ENCODE results near the gene PTRH1.
A peak's percentile ranks its signal among the peaks of the same experiment; 100 is the strongest.
"Not testable (repeated sequence)": the region's sequence is repeated elsewhere in the genome, so short reads cannot be mapped to it uniquely, and the experiment has no call there.

The PTRH1 gene

DNA sequence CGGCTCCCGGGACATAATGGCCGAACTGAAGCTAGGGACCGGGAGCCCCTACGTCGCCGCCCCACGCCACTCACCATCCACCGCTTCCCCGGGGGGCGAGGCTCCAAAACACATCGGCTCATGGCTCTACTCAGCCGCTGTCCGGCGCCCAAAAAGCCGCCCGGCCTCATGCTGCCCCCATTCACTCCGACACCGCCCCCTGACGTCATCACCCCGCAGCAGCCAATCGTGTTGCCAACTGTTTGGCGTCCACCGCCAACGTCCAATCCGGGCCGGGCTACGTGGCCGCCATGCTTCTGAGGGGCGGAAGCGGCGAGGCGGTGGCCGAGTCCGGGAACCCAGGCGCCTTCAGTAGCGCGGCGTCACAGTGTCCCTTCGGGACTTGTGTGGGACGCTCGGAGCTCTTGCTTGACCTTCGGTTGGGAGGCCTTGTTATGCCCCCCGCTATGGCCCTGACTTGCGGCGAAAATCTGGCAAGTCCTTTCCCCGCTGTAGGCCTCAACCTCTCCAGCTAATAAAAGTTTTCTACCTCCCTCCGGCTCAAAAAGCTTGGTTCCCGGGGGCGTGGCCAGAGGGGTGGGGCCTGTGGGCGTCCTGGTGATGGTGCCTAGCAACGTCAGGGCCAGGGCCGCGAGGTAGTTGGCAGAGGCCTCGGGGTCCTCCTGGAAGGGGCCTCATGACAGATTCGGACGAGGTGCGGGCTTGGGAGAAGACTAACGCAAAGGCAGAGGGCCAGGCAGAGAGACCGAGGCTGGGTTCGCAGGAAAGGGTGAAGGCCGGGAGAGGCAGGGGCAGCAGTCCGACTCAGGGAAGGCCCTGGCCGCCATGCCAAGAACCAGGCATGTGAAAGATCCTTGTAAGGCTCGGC, at the start of gene PTRH1, which contains the start of gene TTC16:
PTRH1 (minus strand) TSS at position 194 of the 868 bp plus-strand sequence; CDS start at position 170, 24 bp downstream.
TTC16 (plus strand) TSS at position 610 of the 868 bp plus-strand sequence; CDS start at position 677, 67 bp downstream.
- peak; percentile 93 for DNase-seq (ENCODE audit: low read depth)

DNA sequence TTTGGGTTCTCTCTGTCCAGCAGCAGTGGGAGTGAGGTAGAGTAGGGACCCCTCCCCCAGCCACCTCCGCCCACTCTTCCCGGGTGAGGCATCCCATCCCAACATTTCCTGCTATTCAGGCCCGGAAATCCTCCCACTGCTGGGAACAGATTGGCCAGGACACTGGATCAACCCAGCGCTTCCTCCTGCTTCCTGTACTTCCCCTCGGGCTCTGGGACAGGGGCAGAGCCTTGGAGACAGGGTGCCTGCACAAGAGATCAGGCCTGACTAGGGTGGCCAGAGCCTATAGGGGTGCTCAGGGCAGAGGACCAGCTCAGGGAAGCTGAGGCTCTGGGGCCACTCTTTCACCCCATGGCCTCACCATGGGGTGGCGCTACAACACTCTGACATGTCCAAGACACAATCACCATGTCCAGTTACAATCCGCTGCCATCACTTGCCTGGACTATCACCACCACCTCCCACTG, 48.5 kb upstream of the PTRH1 start:
- no peak for DNase-seq (ENCODE audit: low read depth)

DNA sequence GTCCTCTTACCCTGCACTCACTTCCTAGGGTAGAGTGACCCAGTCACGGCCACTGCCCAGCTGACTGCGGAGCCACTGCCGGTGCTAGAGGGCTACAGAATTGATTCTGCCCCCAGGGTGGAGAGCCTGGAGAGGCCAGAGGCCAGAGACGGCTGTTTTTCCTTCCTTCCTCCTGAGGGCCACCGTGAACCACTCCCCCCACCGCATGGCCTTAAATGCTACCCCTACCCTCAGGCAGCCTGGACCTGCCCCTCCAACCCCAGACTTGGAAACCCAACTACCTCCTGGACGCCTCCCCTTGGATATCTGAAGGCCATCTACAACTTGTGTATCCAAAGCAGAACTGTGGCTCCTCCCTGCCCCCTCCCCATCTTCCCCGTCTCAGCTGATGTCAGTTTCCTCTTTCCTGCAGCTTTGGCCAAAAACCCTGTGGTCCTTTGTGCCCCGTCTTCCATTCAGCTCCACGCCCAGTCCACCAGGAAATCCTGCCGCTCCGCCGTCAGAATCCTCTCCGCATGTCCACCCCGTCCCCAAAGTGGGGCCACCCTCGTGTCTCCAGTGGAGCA, 46.7 kb upstream of the PTRH1 start:
- DNase-seq (ENCODE audit: low read depth): no peak

- DNase-seq (ENCODE audit: low read depth): no peak
Observed at GRCh38 chr9:127761491-127761956, 46.1 kb upstream of the PTRH1 start.

- no peak for DNase-seq (ENCODE audit: low read depth)
Observed at GRCh38 chr9:127761061-127761460, 45.6 kb upstream of the PTRH1 start.

DNA sequence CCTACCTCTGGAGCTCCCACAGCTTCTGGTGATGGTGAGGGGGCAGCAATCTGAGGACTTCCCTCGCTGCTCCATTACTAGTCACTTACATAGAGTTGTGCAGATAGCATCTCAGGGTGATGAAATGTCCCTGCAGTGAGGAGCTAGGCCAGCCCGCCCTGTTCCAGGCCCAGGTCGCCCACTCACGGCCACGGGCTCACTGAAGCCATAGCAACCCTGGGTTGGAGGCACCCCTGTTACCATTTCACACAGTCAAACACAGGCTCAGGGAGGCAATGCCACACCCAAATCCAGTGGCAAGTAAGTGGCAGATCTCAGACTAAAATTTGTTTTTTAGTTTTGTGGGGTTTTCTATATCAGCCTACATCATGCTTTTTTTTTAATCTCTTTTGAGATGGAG, 43.4 kb upstream of the PTRH1 start:
- DNase-seq (ENCODE audit: low read depth): no peak

DNA sequence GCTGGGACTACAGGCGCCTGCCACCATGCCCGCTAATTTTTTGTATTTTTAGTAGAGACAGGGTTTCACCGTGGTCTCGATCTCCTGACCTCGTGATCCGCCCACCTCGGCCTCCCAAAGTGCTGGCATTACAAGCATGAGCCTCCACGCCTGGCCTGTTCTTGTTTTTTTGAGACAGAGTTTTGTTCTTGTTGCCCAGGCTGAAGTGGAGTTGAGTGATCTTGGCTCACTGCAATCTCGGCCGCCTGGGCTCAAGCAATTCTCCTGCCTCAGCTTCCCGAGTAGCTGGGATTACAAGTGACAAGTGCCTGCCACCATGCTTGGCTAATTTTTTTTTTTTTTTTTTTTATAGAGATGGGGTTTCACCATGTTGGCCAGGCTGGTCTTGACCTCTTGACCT, 41.3 kb upstream of the PTRH1 start:
- DNase-seq (ENCODE audit: low read depth): not testable (repeated sequence)

DNA sequence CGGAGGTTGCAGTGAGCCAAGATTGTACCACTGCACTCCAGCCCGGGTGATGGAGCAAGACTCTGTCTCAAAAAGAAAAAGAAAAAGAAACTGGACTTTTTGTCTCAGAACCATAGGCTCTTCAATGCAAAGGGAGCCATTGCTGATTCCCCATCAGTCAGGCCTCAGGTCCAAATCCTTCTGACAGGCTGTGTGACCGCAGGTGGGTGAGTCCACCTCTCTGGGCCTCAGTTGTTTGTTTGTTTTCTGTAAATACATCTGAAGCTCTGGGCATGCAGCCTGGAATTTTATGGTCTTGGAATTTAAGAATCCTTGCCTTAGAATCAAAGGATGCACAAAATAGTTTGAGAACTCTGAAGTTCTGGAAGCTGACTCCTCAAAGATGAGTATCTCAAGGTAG, 40.8 kb upstream of the PTRH1 start:
- DNase-seq (ENCODE audit: low read depth): no peak

DNA sequence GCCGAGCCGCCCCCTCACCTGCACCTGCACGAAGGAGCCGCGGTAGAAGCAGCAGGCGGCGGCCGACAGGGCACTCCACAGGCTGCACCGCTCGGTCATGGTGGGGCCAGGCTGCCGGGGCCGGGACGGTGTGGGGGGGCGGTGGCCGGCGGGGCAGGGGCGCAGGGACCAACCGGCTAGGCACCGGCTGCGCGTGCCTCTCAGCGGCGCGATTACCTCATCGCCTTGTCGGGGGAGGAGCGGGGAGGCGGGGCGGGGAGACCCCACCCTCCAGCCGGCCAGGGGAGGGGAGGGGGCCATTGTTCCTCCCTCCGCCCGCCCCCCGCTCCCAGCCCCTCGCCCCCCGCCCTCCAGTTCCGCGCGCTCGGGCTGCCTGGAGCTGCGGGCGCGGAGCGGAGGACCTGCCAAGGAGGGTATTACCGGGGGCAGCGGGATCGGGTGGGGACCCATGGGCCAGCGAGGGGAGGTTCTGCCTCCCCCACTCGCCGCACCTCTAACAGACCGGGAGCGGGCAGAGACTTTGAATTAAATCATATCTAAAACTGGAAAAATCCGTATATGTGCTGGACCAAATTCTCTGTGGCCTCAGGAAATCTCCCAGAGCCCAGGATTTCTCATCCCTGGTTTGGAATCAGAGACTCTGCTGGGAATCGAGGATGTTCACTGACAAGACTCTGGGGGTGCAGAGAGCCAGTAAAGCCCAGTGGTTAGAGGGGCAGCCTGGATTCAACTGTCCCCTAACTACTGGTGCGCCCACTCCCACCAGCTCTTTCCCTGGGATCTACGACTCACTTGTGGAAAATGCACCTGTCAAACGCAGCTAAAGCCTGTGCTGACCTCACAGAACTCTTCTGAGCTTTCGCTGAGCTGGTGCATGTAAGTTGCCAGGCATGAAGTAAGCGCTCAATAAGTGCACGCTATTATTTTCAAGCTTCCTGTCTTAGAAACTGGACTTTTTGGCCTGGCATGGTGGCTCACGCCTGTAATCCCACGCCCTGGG, 39.9 kb upstream of the PTRH1 start:
- DNase-seq (ENCODE audit: low read depth): no peak

- DNase-seq (ENCODE audit: low read depth): no peak
Observed at GRCh38 chr9:127754099-127755060, 38.9 kb upstream of the PTRH1 start.

DNA sequence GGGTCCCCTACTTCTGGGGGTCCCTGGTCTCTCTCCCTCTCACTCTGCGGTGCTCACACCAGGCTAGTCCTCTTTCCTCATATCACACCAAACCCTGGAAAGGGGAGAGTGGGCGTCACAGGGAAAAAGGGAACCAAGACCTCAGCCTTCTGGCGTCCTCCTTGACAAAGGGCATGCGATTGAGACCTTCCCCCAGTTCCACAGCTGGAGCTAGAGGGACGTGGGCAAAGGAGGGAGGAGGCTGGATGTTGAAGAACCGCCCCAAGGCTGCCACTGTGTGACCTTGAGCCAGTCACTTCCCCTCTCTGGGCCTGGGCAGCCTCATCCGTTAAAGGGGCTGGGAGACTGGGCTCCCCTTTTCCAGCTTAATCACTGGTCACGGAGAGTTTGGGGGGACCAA, 38.2 kb upstream of the PTRH1 start:
- no peak for DNase-seq (ENCODE audit: low read depth)

DNA sequence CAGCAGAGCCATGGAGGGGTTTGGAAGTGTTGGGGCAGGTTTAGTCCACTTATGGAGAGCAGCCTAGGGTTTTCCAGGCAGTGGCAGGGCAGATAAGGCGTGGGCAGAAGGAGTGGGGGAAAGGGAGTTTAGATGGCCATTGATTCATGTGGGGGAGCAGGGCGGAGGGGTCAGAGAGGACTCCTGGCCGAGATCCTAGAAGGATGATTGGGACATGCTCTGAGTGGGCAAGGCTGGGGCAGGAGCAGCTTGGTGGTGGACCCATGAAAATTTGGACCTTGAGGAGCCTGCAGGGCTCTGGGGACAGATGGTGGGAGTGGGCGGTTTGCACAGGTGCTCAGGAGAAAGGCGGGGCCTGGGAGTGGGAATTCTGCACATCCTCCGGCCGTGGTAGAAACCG, 37.7 kb upstream of the PTRH1 start:
- DNase-seq (ENCODE audit: low read depth): no peak

DNA sequence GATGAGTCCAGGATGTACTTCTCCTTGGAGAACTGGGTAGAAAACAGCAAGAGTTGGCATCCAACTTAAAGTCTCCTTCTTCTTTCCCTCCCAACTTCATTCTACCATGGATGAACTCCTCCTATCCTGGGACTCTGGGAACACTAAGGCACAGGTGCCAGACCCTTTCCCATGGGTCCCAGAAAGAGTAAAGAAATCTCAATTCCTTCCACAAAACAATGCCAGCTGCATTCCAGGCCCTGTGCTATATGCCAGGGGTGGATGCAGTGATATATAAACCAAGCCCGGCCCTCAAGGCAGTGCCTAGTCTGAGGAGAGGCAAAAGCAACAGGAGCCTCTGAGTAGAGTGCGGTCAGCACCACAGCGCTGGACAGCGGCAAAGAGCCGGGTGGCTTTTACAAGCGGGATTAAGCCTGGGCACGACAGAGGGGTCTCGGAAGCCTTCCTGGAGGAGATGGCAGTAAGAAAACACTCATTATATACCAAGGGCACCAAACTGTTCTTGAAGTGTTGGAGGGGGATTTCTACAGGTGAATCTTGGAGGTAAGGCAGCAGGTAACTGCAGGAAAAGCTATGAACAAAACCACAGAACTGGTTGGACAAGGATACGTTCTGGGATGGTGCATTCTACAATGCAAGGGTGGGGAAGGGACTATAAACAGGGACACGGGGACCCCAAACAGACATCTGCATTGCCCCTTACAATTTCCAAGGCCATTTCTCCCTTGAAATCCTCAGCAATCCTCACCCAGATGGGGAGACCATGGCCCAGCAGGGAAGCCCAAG, 36.0 kb upstream of the PTRH1 start:
- DNase-seq (ENCODE audit: low read depth): no peak

DNA sequence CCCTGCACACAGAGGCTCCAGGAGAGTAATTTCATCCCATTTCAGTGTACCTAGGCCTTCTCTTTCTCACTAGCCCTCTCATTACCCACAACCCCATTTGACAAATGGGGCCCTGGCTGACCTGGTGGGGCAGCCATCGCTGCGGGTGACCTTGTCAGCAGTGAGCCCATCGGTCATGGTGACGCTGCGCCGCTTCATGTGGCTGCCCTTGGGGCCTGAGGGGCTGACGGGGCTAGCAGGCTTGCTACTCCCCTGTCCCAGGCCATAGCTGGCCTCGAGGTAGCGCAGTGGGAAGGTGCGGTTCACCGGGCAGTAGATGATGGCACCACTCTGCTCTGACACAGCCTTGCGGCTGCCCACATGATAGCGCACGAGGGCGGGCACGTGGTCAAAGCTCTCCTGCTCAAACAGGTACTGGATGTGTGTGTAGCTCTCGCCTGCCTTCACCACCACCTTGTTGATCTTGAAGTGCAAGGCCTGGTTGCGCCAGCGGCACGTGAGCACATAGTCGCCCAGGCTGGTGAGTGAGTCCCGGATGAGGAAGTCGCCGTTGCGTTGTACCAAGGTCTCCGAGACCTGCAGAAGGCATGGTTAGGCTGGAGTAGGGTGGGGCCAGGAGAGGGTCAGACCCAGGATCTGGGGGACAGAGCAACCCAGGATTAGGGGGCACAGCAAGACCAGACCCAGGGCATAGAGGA, 33.8 kb upstream of the PTRH1 start:
- DNase-seq (ENCODE audit: low read depth): no peak

- no peak for DNase-seq (ENCODE audit: low read depth)
Observed at GRCh38 chr9:127746959-127747569, 31.6 kb upstream of the PTRH1 start.

DNA sequence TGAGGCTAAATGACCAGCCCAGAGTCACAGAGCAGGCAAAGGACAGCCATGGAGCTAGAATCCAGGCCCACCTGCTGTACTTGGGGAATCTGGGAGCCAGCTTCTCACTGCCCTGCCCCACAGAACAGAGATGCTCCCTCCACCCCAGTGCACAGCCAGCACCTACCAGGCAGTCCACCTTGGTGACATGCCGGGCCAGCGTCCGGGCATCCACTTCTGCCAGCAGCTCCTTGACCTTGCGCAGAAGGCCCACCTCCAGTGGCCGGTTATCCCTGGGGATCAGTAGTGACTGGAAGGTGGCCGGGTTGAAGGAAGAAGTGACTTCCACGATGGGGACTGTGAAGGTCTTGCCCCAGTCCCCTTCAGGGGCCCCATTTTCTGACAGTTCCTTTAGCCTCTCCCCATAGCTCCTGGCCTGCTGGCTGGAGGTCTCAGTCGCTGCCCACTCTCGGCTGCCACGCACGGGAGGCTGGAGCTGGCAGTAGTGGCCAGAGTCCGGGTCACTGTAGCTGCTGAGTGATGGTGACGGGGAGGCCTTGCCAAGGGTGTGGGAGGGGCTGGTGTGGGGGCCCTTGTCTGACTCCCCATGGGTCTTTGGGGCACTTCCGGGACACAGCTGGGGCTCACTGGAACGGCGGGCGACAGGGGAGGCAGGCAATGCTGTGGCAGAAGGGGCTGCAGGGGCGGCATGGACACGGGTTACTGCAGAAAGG, 29.1 kb upstream of the PTRH1 start:
- no peak for DNase-seq (ENCODE audit: low read depth)

- no peak for DNase-seq (ENCODE audit: low read depth)
Observed at GRCh38 chr9:127742435-127743088, 27.1 kb upstream of the PTRH1 start.

Measured in activated T-helper 1 cell treated with Interleukin-2 at 50 U/mL for 16 hours (primary cell).